Stimulated activated CD4-positive, alpha-beta T cell treated with anti-CD3 and anti-CD28 coated beads, Interleukin-2, amount 100 ng/mL, for 24 hours (primary cell): ENCODE results near the gene MGST2.
"Not testable (repeated sequence)": the region's sequence is repeated elsewhere in the genome, so short reads cannot be mapped to it uniquely, and the experiment has no call there.

Experiments
- DNase-seq, 2 donors: peaks; one replicate each; pipeline ENCODE4 v3.0.0-alpha.2; 2020

MGST2 gene

GRCh38 chr4:139672732-139673131 is 7.1 kb downstream of the MGST2 start:
- DNase-seq = no peak

GRCh38 chr4:139674875-139675550 is 9.4 kb downstream of the MGST2 start:
- no peak for DNase-seq

- DNase-seq = no peak
Observed at GRCh38 chr4:139675651-139676050, 10.0 kb downstream of the MGST2 start.

DNA sequence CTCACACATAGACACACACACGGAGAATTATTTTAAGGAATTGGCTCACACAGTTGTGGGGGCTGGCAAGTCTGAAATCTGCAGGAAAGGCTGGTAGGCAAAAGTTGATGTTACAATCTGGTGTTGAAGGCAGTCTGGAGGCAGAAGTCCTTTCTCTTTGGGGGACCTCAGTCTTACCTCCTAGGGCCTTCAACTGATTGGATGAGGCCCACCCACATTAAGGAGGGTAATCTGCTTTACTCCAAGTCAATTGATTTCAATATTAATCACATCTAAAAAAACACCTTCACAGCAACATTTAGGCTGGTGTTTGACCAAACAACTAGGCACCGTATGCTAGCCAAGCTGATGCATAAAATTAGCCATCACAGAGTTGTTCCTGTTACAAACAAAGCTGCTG is 10.7 kb downstream of the MGST2 start:
- DNase-seq = no peak

DNA sequence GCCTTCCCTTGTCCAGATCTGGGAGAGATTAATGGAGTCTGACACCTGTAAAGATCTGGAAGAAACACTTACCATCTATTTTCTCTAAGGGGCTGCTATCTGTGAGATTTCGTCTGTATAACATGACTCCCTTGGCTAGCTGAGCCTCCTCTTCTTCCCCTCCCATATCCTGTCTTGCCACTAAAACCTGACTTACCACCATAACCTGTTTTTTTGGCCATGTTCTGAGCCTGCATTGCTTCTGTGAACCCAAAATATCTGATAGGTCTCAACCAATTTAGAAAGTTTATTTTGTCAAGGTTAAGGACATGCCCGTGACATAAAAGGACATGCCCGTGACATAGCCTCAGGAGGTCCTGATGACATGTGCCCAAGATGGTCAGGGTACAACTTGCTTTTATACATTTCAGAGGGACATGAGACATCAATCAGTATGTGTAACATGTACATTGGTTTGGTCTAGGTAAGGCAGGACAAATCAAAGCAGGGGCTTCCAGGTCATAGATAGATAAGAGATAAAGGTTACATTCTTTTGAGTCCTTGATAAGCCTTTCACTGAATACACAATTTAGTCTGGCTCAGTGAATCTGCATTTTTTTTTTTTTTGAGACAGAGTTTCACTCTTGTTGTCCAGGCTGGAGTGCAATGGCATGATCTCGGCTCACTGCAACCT is 11.4 kb downstream of the MGST2 start:
- DNase-seq = no peak

DNA sequence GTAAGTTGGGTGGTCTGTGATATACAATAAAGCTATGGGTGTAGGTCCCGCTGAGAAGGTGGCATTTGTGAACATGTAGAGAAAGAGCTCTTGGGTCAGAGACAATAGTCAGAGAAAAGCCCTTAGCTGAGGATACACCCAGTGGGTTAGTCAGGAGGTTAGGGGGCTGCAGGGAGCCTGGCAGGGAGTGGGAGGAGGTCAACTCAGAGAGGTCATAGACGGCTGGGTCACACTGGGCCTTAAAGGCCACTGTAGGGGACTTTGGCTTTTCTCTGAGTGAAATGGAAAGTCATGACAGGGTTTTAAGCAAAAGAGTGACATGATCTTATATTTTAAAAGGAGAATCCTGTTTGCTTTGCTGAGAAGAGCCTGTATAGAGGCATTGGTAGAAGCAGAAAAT is 16.7 kb downstream of the MGST2 start:
- DNase-seq = no peak

DNA sequence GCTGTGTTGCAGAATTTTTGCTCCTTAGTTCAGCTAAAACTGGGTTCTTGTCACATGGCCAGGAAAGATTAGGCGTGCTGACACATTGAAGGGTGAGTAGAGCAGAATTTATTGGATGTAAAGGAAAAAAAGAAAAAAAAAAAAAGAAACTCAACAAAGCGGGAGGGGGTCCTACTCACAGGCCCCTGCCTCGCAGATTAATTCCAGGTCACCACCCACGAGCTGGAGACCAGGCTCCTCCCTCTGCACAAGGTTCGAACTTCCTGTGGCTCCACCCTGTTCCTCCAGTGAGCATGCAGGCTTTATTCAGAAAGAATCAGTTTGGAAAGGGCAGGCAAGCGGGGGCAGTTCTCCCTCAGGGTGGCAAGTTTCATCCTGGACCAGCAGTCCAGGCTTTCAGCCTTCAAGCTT is 17.1 kb downstream of the MGST2 start:
- no peak for DNase-seq

GRCh38 chr4:139684351-139684750 is 18.7 kb downstream of the MGST2 start:
- DNase-seq = no peak

DNA sequence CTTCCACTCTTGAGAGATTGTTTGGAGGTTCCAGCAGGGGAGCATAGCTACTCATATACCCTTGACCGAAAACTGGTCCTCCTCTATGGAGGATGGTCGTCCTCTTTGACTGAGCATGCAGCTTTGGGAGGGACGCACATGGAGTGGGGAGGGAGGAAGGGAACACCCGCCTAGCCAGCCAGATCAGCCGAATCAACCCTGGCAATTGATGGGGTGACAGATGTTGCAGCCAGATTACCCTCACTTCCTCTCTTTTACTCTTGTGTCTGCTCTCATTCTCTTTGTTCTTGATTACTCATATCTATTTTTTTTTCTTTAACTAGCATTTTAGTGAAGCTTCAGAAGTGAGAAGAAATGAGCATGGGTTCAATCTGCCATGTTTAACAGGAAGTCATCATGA is 19.6 kb downstream of the MGST2 start:
- DNase-seq = no peak

- DNase-seq = no peak
Observed at GRCh38 chr4:139686130-139686529, 20.5 kb downstream of the MGST2 start.

- no peak for DNase-seq
Observed at GRCh38 chr4:139686988-139687387, 21.4 kb downstream of the MGST2 start.

DNA sequence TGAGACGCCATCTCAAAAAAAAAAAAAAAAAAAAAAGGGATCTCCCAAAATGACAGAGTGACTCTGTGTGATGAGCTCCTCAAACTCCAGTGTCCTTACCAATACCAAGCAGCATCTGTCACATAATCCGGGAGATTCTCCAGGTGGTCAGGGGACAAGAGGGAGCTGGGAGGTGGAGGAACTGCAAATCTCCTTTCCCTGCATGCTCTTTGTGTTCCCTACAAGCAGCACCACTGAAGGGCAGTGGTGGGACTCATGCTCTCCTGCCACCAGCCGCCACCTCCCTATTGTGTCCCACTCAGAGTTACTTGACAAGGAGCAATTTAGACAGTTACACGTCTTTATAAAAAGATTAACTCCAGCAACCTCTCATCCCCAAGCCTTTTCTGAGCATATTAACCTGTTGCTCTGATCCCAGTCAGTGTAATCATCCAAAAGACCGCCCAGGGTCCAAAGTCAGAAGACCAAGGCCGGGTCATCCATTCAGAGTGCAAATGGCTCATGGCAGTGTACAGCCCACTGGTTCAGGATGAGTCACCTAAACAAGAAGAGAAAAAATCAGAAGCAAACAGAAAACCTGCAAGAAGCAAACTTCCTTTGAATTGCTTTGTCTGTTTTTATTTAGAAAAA is 23.6 kb downstream of the MGST2 start:
- no peak for DNase-seq

DNA sequence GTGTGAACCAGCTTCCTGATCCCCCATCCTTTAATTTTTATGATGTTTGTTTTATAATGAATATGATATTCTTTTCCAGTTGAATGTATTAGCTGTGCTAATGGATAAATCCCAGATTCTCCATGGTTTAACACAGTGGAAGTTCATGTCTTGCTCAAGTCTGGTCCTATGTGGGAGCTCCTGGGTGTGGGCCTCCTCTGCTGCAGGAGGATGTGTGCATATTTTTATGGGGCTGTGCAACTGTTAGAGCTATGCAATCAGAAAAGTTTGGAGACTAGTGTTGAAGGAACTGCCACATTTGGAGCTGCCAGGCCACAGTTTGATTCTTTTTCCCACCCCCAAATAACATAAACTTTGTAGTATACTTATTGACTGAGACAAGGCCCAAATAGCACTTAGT is 24.8 kb downstream of the MGST2 start:
- DNase-seq = no peak

- no peak for DNase-seq
Observed at GRCh38 chr4:139692309-139693012, 26.8 kb downstream of the MGST2 start.

- DNase-seq = no peak
Observed at GRCh38 chr4:139694522-139695107, 29.0 kb downstream of the MGST2 start.

GRCh38 chr4:139696491-139696890 is 30.9 kb downstream of the MGST2 start:
- no peak for DNase-seq

- not testable (repeated sequence) for DNase-seq
Observed at GRCh38 chr4:139698167-139698925, 32.7 kb downstream of the MGST2 start.

DNA sequence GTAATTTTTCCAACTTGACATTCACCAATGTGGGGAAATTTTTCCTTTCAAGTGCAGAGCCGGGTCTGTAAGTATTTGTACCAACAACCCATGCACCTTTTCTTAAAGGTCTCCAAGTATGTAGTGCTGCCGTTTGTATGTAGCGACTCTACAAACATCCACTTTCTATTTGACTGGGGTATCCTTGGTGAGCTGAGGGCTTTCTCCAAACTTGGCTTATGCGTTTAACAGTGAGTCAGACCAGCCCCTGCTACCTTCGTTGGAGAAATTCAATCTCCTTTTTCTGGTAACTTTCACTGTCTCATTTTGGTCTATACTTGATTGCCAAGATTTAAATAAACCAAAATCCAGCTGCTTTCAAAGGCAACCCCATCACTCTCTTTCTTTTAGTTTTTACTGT is 34.9 kb downstream of the MGST2 start:
- DNase-seq = no peak

GRCh38 chr4:139704915-139705485 is 39.4 kb downstream of the MGST2 start:
- no peak for DNase-seq

DNA sequence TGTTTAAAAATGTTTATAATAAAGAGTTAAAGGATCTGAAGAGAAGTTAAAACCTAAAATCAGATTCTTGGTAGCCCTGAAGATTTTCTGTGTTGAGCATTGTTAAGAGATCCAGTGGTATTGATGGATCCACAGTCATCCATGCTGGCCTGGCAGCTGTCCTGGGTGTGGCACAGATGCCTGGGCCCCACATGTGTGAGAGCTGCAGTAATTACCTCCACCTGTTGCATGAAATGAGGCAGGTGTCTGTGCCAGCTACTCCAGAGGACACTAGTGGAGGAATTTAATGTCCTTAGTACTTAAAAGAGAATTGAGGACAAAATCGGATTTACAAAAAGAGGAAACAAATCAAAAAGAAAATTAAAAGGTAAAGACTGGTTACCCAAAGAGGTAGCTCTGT is 44.0 kb downstream of the MGST2 start:
- no peak for DNase-seq

- no peak for DNase-seq
Observed at GRCh38 chr4:139710073-139710472, 44.5 kb downstream of the MGST2 start.

GRCh38 chr4:139711461-139711860 is 45.8 kb downstream of the MGST2 start:
- no peak for DNase-seq
